Globus pallidus (tissue), 1 donor: ENCODE measurements around the gene AHNAK.
"Not testable (repeated sequence)": the region's sequence is repeated elsewhere in the genome, so short reads cannot be mapped to it uniquely, and the experiment has no call there.

Source experiments
- DNase-seq: peaks from one replicate; pipeline ENCODE4 v3.0.0-alpha.2; 2015; ENCODE audit warnings: low spot score

The AHNAK gene

GRCh38 chr11:62573592-62574362 is 27.2 kb upstream of the AHNAK start, which contains the start of gene EEF1G:
Gene EEF1G, minus strand, starts transcription at chr11:62573891. Its CDS starts 49 bp downstream, at chr11:62573842.
- peak; percentile 100 for DNase-seq

- DNase-seq: no peak
These were observed 26.5 kb upstream of the AHNAK start for GRCh38 chr11:62573006-62573591.

- no peak for DNase-seq
These were observed 25.8 kb upstream of the AHNAK start for GRCh38 chr11:62572431-62572830.

GRCh38 chr11:62571493-62571892 is 24.9 kb upstream of the AHNAK start:
- DNase-seq: not testable (repeated sequence)

GRCh38 chr11:62570903-62571302 is 24.3 kb upstream of the AHNAK start:
- not testable (repeated sequence) for DNase-seq

- DNase-seq: no peak
These were observed 23.0 kb upstream of the AHNAK start for GRCh38 chr11:62569611-62570010.

- DNase-seq: no peak
These were observed 20.5 kb upstream of the AHNAK start for GRCh38 chr11:62567018-62567633.

- DNase-seq: no peak
These were observed 19.6 kb upstream of the AHNAK start for GRCh38 chr11:62566247-62566646.

GRCh38 chr11:62565100-62565802 is 18.6 kb upstream of the AHNAK start:
- DNase-seq: no peak

GRCh38 chr11:62561677-62562230 is 15.1 kb upstream of the AHNAK start:
- DNase-seq: not testable (repeated sequence)

- no peak for DNase-seq
These were observed 14.0 kb upstream of the AHNAK start for GRCh38 chr11:62560566-62561103.

GRCh38 chr11:62559626-62560025 is 13.0 kb upstream of the AHNAK start:
- not testable (repeated sequence) for DNase-seq

- DNase-seq: no peak
These were observed 12.6 kb upstream of the AHNAK start for GRCh38 chr11:62559204-62559603.

GRCh38 chr11:62558669-62559068 is 12.1 kb upstream of the AHNAK start:
- no peak for DNase-seq

GRCh38 chr11:62556875-62557631 is 10.4 kb upstream of the AHNAK start:
- DNase-seq: no peak

- no peak for DNase-seq
These were observed 9.7 kb upstream of the AHNAK start for GRCh38 chr11:62556108-62556874.

- no peak for DNase-seq
These were observed 9.0 kb upstream of the AHNAK start for GRCh38 chr11:62555464-62556107.

GRCh38 chr11:62554387-62555167 is 8.0 kb upstream of the AHNAK start:
- no peak for DNase-seq

- no peak for DNase-seq
These were observed 7.3 kb upstream of the AHNAK start for GRCh38 chr11:62553839-62554361.
